Measurements from ENCODE around the gene RTN4IP1.
"Not testable (repeated sequence)": the region's sequence is repeated elsewhere in the genome, so short reads cannot be mapped to it uniquely, and the experiment has no call there.

Gene RTN4IP1

GRCh38 chr6:106648651-106649308 lies 19.5 kb upstream of the RTN4IP1 start:
- FAIRE-seq (peak; percentile 54), DNase-seq (ENCODE audit: insufficient read length) (no peak)

DNA sequence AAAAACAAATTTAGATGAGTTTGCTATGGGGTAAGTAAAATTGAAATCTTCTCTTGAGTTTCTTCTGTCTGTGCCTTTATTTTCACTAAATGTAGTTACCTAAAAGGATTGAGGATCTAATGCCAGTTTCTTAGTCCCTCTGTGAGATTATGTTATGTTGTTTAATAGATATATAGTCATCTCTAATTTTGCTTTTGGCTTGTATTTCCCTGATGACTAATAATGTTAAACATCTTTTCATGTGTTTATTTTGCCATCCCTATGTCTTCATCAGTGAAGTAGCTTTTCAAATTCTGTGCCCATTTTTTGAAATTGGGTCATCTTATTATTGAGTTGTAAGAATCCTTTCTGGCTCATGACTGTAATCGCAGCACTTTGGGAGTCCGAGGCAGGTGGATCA lies 13.8 kb upstream of the RTN4IP1 start:
- FAIRE-seq (no peak), DNase-seq (ENCODE audit: insufficient read length) (no peak)
- TF ChIP-seq TAF1 (IDR thresholded peaks at IDR 0.05; ENCODE audit: borderline replicate concordance, low read depth, low read length) = no peak
- no peak for TF ChIP-seq POLR2A (IDR thresholded peaks at IDR 0.05; ENCODE audit: low read depth, low read length)
- no peak for TF ChIP-seq POLR2AphosphoS5 (IDR thresholded peaks at IDR 0.05; ENCODE audit: low read depth, low read length)

More at GRCh38 chr6:106648651-106649308, 19.5 kb upstream of the RTN4IP1 start:
- TF ChIP-seq POLR2A (IDR thresholded peaks at IDR 0.05; ENCODE audit: low read depth, low read length) (no peak), TAF1 (IDR thresholded peaks at IDR 0.05; ENCODE audit: borderline replicate concordance, low read depth, low read length) (no peak), POLR2AphosphoS5 (IDR thresholded peaks at IDR 0.05; ENCODE audit: low read depth, low read length) (no peak)

DNA sequence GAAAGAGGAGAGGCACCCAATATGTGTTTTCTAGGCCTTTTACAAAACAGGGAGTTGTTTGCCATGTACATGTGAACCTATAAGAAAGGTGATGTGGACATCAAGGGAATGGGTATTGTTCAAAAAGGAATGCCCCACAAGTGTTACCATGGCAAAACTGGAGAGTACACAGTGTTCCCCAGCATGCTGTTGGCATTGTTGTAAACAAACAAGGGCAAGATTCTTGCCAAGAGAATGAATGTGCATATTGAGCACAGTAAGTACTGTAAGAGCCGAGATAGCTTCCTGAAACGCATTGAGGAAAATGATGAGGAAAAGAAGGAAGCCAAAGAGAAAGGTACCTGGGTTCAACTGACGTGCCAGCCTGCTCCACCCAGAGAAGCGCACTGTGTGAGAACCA lies 13.2 kb upstream of the RTN4IP1 start:
- FAIRE-seq (no peak), DNase-seq (ENCODE audit: insufficient read length) (no peak)
- TF ChIP-seq POLR2A (IDR thresholded peaks at IDR 0.05; ENCODE audit: low read depth, low read length) = no peak
- TF ChIP-seq POLR2AphosphoS5 (IDR thresholded peaks at IDR 0.05; ENCODE audit: low read depth, low read length) = no peak
- no peak for TF ChIP-seq TAF1 (IDR thresholded peaks at IDR 0.05; ENCODE audit: borderline replicate concordance, low read depth, low read length)

DNA sequence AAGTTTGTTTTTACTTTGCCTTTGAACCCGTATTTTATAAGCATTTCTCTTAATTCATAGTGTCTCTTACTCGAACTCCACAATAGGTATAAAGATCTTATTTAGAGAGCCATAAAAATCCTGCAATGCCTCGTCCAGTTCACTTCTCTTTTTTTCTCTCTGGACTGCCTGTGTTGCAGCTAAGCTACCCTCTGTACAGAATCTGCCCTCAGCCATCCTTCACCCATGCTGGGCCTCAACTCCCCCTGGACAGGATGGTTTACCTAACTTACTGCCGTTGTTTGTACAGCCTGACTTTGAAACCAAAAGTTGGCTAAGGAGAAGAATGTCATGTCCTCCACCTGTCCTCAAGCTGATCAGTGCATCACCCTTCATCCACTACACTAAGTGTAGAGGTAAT lies 10.5 kb upstream of the RTN4IP1 start:
- TF ChIP-seq TAF1 (IDR thresholded peaks at IDR 0.05; ENCODE audit: borderline replicate concordance, low read depth, low read length) = no peak
- TF ChIP-seq POLR2A (IDR thresholded peaks at IDR 0.05; ENCODE audit: low read depth, low read length) = no peak
- no peak for TF ChIP-seq POLR2AphosphoS5 (IDR thresholded peaks at IDR 0.05; ENCODE audit: low read depth, low read length)
- no peak for DNase-seq (ENCODE audit: insufficient read length)
- peak; percentile 57 for FAIRE-seq

DNA sequence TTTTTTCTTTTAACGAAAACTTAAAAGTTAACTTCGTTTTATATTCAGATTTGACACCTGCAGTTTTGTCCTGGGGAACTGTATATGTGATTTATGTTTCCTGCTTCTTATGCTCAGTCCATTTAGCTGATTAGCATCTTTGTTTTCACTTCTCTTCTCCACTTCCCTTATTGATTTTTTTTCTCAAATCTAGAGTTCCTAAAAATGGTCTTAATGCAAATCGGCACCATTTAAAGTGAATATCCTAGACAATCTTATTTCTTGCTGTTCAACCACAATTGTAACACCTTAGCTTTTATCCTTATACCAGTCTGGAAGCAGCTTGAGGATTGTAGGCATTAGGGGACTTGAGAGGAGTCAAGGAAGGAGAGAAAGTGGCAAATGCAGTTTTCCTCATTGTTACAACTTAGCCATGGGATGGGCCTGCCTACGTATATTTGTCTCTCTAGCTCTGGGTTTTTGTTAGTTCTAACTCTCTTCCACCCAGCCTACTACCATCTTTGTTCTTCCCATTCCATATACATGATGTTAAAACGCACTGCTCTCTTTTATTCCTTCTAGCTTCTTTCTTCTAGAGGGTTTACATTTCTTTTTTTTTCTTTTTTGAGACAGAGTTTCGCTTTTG lies 8.5 kb upstream of the RTN4IP1 start:
- no peak for FAIRE-seq
- no peak for DNase-seq (ENCODE audit: insufficient read length)
- TF ChIP-seq POLR2AphosphoS5 (IDR thresholded peaks at IDR 0.05; ENCODE audit: low read depth, low read length) = no peak
- TF ChIP-seq TAF1 (IDR thresholded peaks at IDR 0.05; ENCODE audit: borderline replicate concordance, low read depth, low read length) = no peak
- no peak for TF ChIP-seq POLR2A (IDR thresholded peaks at IDR 0.05; ENCODE audit: low read depth, low read length)

DNA sequence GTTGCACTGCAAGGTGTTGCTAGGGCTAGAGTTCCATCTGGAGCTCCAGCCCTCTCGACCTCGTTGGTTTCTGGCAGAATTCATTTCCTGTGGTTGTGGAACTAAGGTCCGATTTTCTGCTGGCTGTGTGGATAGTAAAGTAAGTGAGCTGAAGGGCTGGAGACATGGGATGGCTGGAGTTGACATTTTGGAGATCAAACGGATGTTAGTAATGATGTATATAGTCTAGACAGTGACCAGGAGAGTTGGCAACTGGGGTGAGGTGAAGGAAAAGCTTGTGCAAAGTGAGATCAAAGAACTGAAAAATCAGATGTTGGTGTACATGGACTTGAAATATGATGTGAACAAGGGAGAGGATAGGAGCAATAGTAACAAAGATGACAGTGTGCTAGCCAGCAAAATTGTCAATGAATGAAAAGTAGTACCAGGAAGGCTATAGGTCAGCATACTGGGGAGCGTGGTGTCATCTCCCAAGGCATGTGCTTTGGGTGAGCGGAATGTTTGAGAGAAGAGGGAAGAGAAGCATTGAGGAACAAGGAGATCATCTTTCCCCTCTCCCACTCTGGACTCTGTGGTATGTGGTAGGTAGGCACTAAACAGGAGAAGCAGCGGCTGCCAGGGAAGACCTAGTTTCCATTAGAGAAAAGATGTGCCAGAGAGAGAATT lies 7.9 kb upstream of the RTN4IP1 start:
- FAIRE-seq = peak; percentile 95
- TF ChIP-seq TAF1 (IDR thresholded peaks at IDR 0.05; ENCODE audit: borderline replicate concordance, low read depth, low read length) (no peak), POLR2A (IDR thresholded peaks at IDR 0.05; ENCODE audit: low read depth, low read length) (no peak), POLR2AphosphoS5 (IDR thresholded peaks at IDR 0.05; ENCODE audit: low read depth, low read length) (no peak)
- DNase-seq (ENCODE audit: insufficient read length) = no peak

GRCh38 chr6:106634565-106634964 lies 5.3 kb upstream of the RTN4IP1 start:
- DNase-seq (ENCODE audit: insufficient read length) = no peak
- TF ChIP-seq POLR2A (IDR thresholded peaks at IDR 0.05; ENCODE audit: low read depth, low read length) = no peak
- no peak for TF ChIP-seq TAF1 (IDR thresholded peaks at IDR 0.05; ENCODE audit: borderline replicate concordance, low read depth, low read length)
- no peak for TF ChIP-seq POLR2AphosphoS5 (IDR thresholded peaks at IDR 0.05; ENCODE audit: low read depth, low read length)
- FAIRE-seq = no peak

DNA sequence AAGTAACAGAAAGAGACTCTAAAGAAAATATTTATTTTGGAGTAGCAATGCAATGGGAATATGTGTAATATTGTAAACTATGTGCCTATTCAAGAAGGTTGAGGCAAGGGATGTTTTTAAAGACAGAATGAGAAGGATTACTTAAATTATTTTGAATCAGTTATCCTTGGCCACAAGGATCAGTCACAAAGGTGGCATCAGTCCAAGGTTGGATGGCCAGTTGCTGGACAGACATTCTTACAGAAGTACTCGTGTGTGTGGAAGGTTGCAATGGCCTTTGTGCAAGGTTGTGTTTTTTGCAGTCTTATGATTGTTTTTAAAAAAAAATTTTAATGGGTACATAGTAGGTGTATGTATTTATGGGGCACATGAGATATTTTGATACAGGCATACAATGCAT lies 2.0 kb upstream of the RTN4IP1 start:
- no peak for TF ChIP-seq POLR2AphosphoS5 (IDR thresholded peaks at IDR 0.05; ENCODE audit: low read depth, low read length)
- no peak for TF ChIP-seq POLR2A (IDR thresholded peaks at IDR 0.05; ENCODE audit: low read depth, low read length)
- no peak for TF ChIP-seq TAF1 (IDR thresholded peaks at IDR 0.05; ENCODE audit: borderline replicate concordance, low read depth, low read length)
- DNase-seq (ENCODE audit: insufficient read length) (no peak), FAIRE-seq (no peak)

- no peak for TF ChIP-seq POLR2A (IDR thresholded peaks at IDR 0.05; ENCODE audit: low read depth, low read length)
- no peak for TF ChIP-seq TAF1 (IDR thresholded peaks at IDR 0.05; ENCODE audit: borderline replicate concordance, low read depth, low read length)
- no peak for TF ChIP-seq POLR2AphosphoS5 (IDR thresholded peaks at IDR 0.05; ENCODE audit: low read depth, low read length)
- no peak for DNase-seq (ENCODE audit: insufficient read length)
- FAIRE-seq = no peak
Observed at GRCh38 chr6:106630366-106630765, 1.1 kb upstream of the RTN4IP1 start.

DNA sequence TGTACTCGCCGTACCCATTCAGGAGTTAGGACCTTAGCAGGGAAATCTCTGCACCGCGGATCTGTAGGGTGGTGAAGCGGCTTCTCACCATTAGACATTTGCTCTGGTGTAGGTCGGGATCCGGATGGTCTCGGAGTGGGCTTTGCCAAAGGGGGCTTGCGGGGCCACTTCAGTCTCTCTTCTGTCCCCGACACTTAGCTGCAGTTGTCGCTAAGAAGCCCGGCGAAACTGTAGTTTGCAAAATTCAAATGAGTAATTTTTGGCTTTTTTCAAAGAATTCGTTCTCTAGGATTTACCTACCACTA lies 513 bp upstream of the RTN4IP1 start:
- FAIRE-seq (no peak), DNase-seq (ENCODE audit: insufficient read length) (no peak)
- TF ChIP-seq TAF1 (IDR thresholded peaks at IDR 0.05; ENCODE audit: borderline replicate concordance, low read depth, low read length) (no peak), POLR2AphosphoS5 (IDR thresholded peaks at IDR 0.05; ENCODE audit: low read depth, low read length) (no peak), POLR2A (IDR thresholded peaks at IDR 0.05; ENCODE audit: low read depth, low read length) (0 out of 2 replicates have a peak, but pooled peaks have one; percentile 1)

DNA sequence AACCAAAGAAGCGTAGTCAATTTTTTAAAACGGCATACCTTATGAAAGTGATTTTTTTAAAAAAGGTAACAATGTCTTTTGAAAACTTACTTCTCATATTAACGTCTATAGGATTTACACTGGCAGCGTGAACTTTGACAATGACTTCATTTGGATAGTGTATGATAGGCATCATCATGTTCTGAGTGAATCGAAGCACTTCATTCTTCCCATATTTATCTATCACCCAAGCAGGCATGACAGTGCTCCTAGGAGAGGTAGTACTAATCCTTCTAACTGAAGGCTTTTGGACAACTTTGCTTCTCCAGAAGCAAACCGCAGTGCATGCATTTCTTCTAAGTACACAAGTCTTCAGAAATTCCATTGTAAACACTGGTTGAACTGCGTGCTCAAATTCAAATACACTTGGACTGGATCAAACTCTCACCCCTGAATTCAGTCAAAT lies 618 bp downstream of the RTN4IP1 start:
- FAIRE-seq = no peak
- no peak for DNase-seq (ENCODE audit: insufficient read length)
- TF ChIP-seq TAF1 (IDR thresholded peaks at IDR 0.05; ENCODE audit: borderline replicate concordance, low read depth, low read length) (no peak), POLR2AphosphoS5 (IDR thresholded peaks at IDR 0.05; ENCODE audit: low read depth, low read length) (no peak), POLR2A (IDR thresholded peaks at IDR 0.05; ENCODE audit: low read depth, low read length) (no peak)

GRCh38 chr6:106627760-106628159 lies 1.5 kb downstream of the RTN4IP1 start:
- FAIRE-seq; DNase-seq (ENCODE audit: insufficient read length): not testable (repeated sequence)

Data from GM12892 (cell line).